GM21447 (cell line): Measurements from ENCODE around the gene NUDT14.

Experiments used
- ATAC-seq: cut with Tn5 transposase; IDR thresholded peaks from one replicate; pipeline ENCODE4 v1.9.1; 2021; ENCODE audit not compliant: unreplicated experiment

NUDT14 gene

GRCh38 chr14:105212541-105213300 lies 31.6 kb upstream of the NUDT14 start:
- no peak for ATAC-seq

GRCh38 chr14:105211758-105212089 lies 30.6 kb upstream of the NUDT14 start:
- ATAC-seq: no peak

GRCh38 chr14:105211086-105211757 lies 30.1 kb upstream of the NUDT14 start:
- ATAC-seq: no peak

GRCh38 chr14:105210266-105211025 lies 29.3 kb upstream of the NUDT14 start:
- ATAC-seq: no peak

- ATAC-seq: no peak
Measured at GRCh38 chr14:105209646-105210045, 28.5 kb upstream of the NUDT14 start.

GRCh38 chr14:105209091-105209490 lies 28.0 kb upstream of the NUDT14 start:
- ATAC-seq: no peak

GRCh38 chr14:105208738-105209075 lies 27.6 kb upstream of the NUDT14 start:
- no peak for ATAC-seq

- no peak for ATAC-seq
Measured at GRCh38 chr14:105207996-105208737, 27.1 kb upstream of the NUDT14 start.

- ATAC-seq: no peak
Measured at GRCh38 chr14:105207460-105207901, 26.4 kb upstream of the NUDT14 start.

- no peak for ATAC-seq
Measured at GRCh38 chr14:105206873-105207272, 25.8 kb upstream of the NUDT14 start.

- no peak for ATAC-seq
Measured at GRCh38 chr14:105205673-105206208, 24.6 kb upstream of the NUDT14 start.

GRCh38 chr14:105204931-105205672 lies 24.0 kb upstream of the NUDT14 start:
- no peak for ATAC-seq

- ATAC-seq: no peak
Measured at GRCh38 chr14:105204206-105204930, 23.3 kb upstream of the NUDT14 start.

- ATAC-seq: no peak
Measured at GRCh38 chr14:105203701-105204100, 22.6 kb upstream of the NUDT14 start.

GRCh38 chr14:105203057-105203531 lies 22.0 kb upstream of the NUDT14 start:
- ATAC-seq: no peak

- ATAC-seq: no peak
Measured at GRCh38 chr14:105201925-105202513, 20.9 kb upstream of the NUDT14 start.

GRCh38 chr14:105201156-105201924 lies 20.2 kb upstream of the NUDT14 start:
- ATAC-seq: no peak

GRCh38 chr14:105200641-105201040 lies 19.5 kb upstream of the NUDT14 start:
- ATAC-seq: no peak
